A673 (cell line): ENCODE results near the gene APOBR. TPM values are rescaled to one million over a fixed set of nuclear protein-coding genes. Genes with fewer than 3 reads are reported as not detected.

Source experiments
- BruUV-seq: library from RNA; stranded (reverse); fragments of 400-500 nt; replicated peaks from 2 replicates; lab custom pipeline; 2021; lab: Mats Ljungman, UMichigan
- CTCF ChIA-PET: fragments of 300-600 bp; sonication (Branson Sonifier 250); formaldehyde crosslinking; loops from one replicate; lab custom pipeline; 2022; ENCODE audit warnings: antibody characterized with exemption; lab: Charles Lee
- POLR2A ChIA-PET: fragments of 300-600 bp; sonication (Branson Sonifier 250); formaldehyde crosslinking; loops from one replicate; lab custom pipeline; 2022; ENCODE audit warnings: antibody characterized with exemption; ENCODE audit not compliant: low non-redundant PET; lab: Charles Lee
- DNase-seq: peaks from one replicate; pipeline ENCODE4 v3.0.0-alpha.2; 2015; ENCODE audit warnings: low spot score
- H3K27ac ChIP-seq: fragments of 200-600 bp; sonication (generic); 2 replicates; pipeline ENCODE4 v1.5.1; 2016; ENCODE audit warnings: mixed run types, low read depth, mild to moderate bottlenecking, mixed read lengths, antibody characterized with exemption, low read length; ENCODE audit not compliant: poor library complexity, severe bottlenecking
- H3K27me3 ChIP-seq: fragments of 200-600 bp; sonication (generic); replicated peaks from 2 replicates; pipeline ENCODE4 v1.6.1; 2017; ENCODE audit warnings: mixed run types, low read depth, mild to moderate bottlenecking, mixed read lengths, antibody characterized with exemption, low read length; ENCODE audit not compliant: insufficient read depth, poor library complexity
- H3K36me3 ChIP-seq: fragments of 200-600 bp; sonication (generic); 2 replicates; pipeline ENCODE4 v1.6.1; 2016; ENCODE audit warnings: mixed run types, mild to moderate bottlenecking, mixed read lengths, antibody characterized with exemption, low read length; ENCODE audit not compliant: insufficient read depth, poor library complexity, severe bottlenecking
- H3K4me1 ChIP-seq: fragments of 200-600 bp; sonication (generic); 2 replicates; pipeline ENCODE4 v1.6.1; 2017; ENCODE audit warnings: mixed run types, mild to moderate bottlenecking, mixed read lengths, antibody characterized with exemption, low read length; ENCODE audit not compliant: insufficient read depth, poor library complexity, severe bottlenecking
- H3K4me3 ChIP-seq: fragments of 200-600 bp; sonication (generic); 2 replicates; pipeline ENCODE4 v1.5.1; 2016; ENCODE audit warnings: low read depth, mixed run types, mild to moderate bottlenecking, mixed read lengths, low read length; ENCODE audit not compliant: poor library complexity, severe bottlenecking
- H3K9me3 ChIP-seq: fragments of 200-600 bp; sonication (generic); 2 replicates; pipeline ENCODE4 v1.6.1; 2016; ENCODE audit warnings: mixed run types, low read depth, mild to moderate bottlenecking, mixed read lengths, antibody characterized with exemption, low read length; ENCODE audit not compliant: poor library complexity, severe bottlenecking
- EZH2 ChIP-seq: fragments of 200-600 bp; sonication (generic); IDR thresholded peaks from 2 replicates; pipeline ENCODE4 v1.6.1; 2017; ENCODE audit warnings: borderline replicate concordance, low read depth, mild to moderate bottlenecking, mixed read lengths, antibody characterized with exemption, low read length; ENCODE audit not compliant: poor library complexity, severe bottlenecking
- intact Hi-C: fragments of 100-400 bp; cut with micrococcal nuclease; formaldehyde crosslinking; loops from one replicate; pipeline ENCODE4 v1.10.0; 2022; ENCODE audit not compliant: unreplicated experiment
- total RNA-seq: library from RNA; stranded (reverse); gene quantifications from 2 replicates; pipeline ENCODE4 v1.2.3, GENCODE V29; 2021
- TF ChIP-seq, protein P1 (sequence below): fragments of 300-800, 200-600 bp; sonication (generic); conservative IDR thresholded peaks from 2 replicates; pipeline ENCODE4 v1.5.1; 2017; ENCODE audit warnings: low read depth, mild to moderate bottlenecking, antibody characterized with exemption, low read length, moderate library complexity, mixed read lengths

APOBR gene
- total RNA-seq, 1 experiment from 2014 or later = not detected

DNA sequence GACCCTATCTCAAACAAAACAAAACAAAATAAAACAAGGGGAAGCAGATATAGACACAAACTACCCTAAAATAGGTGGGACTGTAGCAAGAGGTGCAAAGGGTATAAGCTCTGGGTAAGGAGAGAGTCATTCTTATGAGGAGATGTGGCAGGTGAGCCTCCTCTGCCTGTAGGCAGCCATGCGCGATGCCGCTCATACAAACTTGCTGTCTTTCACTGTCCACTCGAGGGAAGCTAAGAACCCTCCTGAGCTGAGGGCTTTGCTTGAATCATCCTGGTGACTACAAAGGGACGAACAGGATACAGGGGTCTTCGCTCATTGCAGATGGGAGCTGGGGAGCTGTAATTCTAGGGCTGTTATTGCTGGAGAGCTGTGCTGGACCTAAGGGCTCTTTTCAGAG, 27.0 kb downstream of the APOBR start:
- no peak overlapping the region for H3K4me3 ChIP-seq
- H3K27ac ChIP-seq = no peak overlapping the region
- DNase-seq = no peak
- ChIA-PET POLR2A (no interaction called here), CTCF (no interaction called here)
- intact Hi-C loops = no loop called here
- H3K27me3 ChIP-seq = no peaks in the 10 kb centered on the region
- no peaks in the 10 kb centered on the region for H3K9me3 ChIP-seq
- H3K4me1 ChIP-seq = no peaks in the 10 kb centered on the region
- TF ChIP-seq, protein P1, sequence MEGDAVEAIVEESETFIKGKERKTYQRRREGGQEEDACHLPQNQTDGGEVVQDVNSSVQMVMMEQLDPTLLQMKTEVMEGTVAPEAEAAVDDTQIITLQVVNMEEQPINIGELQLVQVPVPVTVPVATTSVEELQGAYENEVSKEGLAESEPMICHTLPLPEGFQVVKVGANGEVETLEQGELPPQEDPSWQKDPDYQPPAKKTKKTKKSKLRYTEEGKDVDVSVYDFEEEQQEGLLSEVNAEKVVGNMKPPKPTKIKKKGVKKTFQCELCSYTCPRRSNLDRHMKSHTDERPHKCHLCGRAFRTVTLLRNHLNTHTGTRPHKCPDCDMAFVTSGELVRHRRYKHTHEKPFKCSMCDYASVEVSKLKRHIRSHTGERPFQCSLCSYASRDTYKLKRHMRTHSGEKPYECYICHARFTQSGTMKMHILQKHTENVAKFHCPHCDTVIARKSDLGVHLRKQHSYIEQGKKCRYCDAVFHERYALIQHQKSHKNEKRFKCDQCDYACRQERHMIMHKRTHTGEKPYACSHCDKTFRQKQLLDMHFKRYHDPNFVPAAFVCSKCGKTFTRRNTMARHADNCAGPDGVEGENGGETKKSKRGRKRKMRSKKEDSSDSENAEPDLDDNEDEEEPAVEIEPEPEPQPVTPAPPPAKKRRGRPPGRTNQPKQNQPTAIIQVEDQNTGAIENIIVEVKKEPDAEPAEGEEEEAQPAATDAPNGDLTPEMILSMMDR = no peak
- no peak for TF ChIP-seq EZH2
- no peaks in the 10 kb centered on the region for H3K36me3 ChIP-seq
- no TSS peak for BruUV-seq

DNA sequence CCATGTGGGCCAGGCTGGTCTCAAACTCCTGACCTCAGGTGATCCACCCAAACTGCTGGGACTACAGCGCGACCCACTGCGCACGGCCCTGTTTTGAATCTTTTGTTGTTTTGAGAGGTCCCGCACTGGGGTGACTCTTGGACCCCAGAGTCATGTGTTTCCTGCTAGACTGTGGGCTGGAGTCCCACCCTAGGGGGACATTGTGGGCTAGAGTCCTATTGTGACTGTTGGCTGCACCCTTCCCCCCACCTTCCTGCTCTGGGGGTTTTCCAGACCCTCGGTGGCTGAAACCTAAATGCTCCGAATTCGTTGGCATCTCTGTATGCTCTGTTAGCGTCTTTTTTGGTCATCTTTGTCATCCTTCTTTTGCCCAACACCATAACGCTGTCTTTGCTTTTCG, 28.3 kb downstream of the APOBR start:
- BruUV-seq = no TSS peak
- no peaks in the 10 kb centered on the region for H3K9me3 ChIP-seq
- TF ChIP-seq, protein P1 = no peak
- TF ChIP-seq EZH2 = no peak
- H3K4me1 ChIP-seq = no peaks in the 10 kb centered on the region
- H3K4me3 ChIP-seq = no peak overlapping the region
- no peaks in the 10 kb centered on the region for H3K36me3 ChIP-seq
- H3K27me3 ChIP-seq = no peaks in the 10 kb centered on the region
- intact Hi-C loops = no loop called here
- DNase-seq = no peak
- no peak overlapping the region for H3K27ac ChIP-seq
- POLR2A ChIA-PET = interaction anchor here (0.6 kb wide), 1 partner anchor 300 kb away, joined by 4 read pairs; the partner anchor contains the start of gene ATXN2L
- CTCF ChIA-PET = interaction anchor here (0.7 kb wide), 1 partner anchor 93 kb away, joined by 5 read pairs; no protein-coding TSS in a partner anchor

DNA sequence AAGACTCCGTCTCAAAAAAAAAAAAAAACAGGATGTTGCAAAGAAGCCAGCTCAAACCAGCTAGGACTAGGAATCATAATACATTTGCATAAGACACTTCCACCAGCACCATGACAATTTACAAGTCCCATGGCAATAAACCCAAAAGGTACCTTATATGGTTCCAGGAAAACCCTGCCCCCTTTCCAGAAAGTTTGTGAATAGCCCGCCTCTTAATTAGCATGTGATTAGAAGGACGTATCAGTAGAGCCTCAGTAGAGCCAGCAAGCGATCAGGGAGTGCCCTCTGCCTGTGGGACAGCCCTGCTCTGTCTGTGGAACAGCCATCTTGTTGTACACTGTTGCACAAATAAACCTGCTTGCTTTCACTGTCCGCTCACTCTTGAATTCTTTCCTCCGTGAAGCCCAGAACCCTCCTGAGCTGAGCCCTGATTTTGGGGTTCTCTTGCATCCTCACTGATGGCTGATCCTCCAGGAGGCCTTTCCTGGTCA, 30.3 kb downstream of the APOBR start:
- BruUV-seq = no TSS peak
- Histone ChIP-seq H3K36me3 (no peaks in the 10 kb centered on the region), H3K9me3 (no peaks in the 10 kb centered on the region), H3K4me1 (no peaks in the 10 kb centered on the region), H3K27me3 (no peaks in the 10 kb centered on the region), H3K4me3 (no peak overlapping the region), H3K27ac (no peak overlapping the region)
- DNase-seq = peak; percentile 53
- ChIA-PET CTCF (no interaction called here), POLR2A (no interaction called here)
- TF ChIP-seq, protein P1 = 0 out of 2 replicates have a peak, but pooled peaks have one; percentile 14
- no peak for TF ChIP-seq EZH2
- intact Hi-C loops = no loop called here
